WERI-Rb-1 (cell line): ENCODE results near the gene OSBP2.

Experiments used
- DNase-seq: peaks from one replicate; pipeline ENCODE4 v3.0.0-alpha.2; 2020
- H3K27ac ChIP-seq: fragments of 250-450 bp; sonication (Bioruptor Pico); 2 replicates; pipeline ENCODE4 v1.5.1; 2020; ENCODE audit warnings: mild to moderate bottlenecking, moderate library complexity
- H3K27me3 ChIP-seq: fragments of 250-450 bp; sonication (Bioruptor Pico); 2 replicates; pipeline ENCODE4 v1.5.1; 2021; ENCODE audit warnings: mild to moderate bottlenecking, low read depth, moderate library complexity; ENCODE audit not compliant: insufficient read depth, severe bottlenecking
- H3K36me3 ChIP-seq: fragments of 250-450 bp; sonication (Bioruptor Pico); 2 replicates; pipeline ENCODE4 v1.5.1; 2020; ENCODE audit warnings: mild to moderate bottlenecking, moderate library complexity
- H3K4me3 ChIP-seq: 2 replicates; pipeline ENCODE4 v1.5.1; 2011; ENCODE audit warnings: low read depth, mild to moderate bottlenecking, control low read depth, low read length
- H3K9me3 ChIP-seq: fragments of 250-450 bp; sonication (Bioruptor Pico); 2 replicates; pipeline ENCODE4 v1.5.1; 2021; ENCODE audit warnings: mild to moderate bottlenecking, moderate library complexity; ENCODE audit not compliant: severe bottlenecking
- TF ChIP-seq, protein P1 (sequence below): IDR thresholded peaks from 2 replicates; pipeline ENCODE4 v1.5.1; 2011; ENCODE audit warnings: low read depth, mild to moderate bottlenecking, control low read depth, inconsistent platforms, low read length

The OSBP2 gene

DNA sequence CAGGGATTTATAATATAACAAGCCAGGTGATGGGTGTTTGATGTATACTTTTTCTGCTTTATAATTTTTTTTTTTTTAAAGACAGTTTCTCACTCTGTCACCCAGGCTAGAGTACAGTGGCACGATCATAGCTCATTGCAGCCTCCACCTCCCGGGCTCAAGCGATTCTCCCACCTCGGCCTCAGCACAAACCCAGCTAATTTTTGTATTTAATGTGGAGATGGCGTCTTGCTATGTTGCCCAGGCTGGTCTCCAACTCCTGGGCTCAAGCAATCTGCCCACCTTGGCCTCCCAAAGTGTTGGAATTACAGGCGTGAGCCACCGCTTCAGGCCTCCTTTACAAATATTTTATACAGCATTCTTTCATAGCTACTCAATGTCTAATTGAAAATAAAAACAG lies 225.3 kb downstream of the OSBP2 start:
- Histone ChIP-seq H3K4me3 (no peak overlapping the region), H3K27ac (no peak overlapping the region), H3K9me3 (peaks cover 10% of the 10 kb centered on the region), H3K27me3 (no peaks in the 10 kb centered on the region), H3K36me3 (peaks cover 13% of the 10 kb centered on the region)
- no peak for DNase-seq
- TF ChIP-seq, protein P1, sequence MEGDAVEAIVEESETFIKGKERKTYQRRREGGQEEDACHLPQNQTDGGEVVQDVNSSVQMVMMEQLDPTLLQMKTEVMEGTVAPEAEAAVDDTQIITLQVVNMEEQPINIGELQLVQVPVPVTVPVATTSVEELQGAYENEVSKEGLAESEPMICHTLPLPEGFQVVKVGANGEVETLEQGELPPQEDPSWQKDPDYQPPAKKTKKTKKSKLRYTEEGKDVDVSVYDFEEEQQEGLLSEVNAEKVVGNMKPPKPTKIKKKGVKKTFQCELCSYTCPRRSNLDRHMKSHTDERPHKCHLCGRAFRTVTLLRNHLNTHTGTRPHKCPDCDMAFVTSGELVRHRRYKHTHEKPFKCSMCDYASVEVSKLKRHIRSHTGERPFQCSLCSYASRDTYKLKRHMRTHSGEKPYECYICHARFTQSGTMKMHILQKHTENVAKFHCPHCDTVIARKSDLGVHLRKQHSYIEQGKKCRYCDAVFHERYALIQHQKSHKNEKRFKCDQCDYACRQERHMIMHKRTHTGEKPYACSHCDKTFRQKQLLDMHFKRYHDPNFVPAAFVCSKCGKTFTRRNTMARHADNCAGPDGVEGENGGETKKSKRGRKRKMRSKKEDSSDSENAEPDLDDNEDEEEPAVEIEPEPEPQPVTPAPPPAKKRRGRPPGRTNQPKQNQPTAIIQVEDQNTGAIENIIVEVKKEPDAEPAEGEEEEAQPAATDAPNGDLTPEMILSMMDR, result no peak

DNA sequence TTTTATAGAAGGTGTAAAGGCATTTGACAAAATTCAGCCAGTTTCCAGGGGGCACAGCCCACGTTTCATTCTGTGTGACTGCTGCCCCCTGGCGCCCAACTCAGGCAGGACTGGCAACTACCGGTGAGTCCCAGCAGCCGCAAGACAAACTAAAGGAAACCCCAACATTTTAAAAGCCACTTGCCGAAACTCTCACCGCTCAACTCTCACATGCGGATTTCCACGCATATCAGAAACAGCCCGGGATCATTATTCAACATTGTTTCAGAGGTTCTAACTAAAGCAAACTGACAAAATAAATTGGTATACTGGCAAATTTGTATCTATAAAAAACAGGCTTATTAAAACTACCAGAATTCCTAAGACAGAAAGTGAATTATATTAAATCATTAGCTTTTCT lies 225.7 kb downstream of the OSBP2 start:
- no peak overlapping the region for H3K4me3 ChIP-seq
- H3K36me3 ChIP-seq, result peaks cover 14% of the 10 kb centered on the region
- DNase-seq, result peak; percentile 80
- TF ChIP-seq, protein P1, result peak; percentile 78
- no peak overlapping the region for H3K27ac ChIP-seq
- H3K9me3 ChIP-seq, result peaks cover 7% of the 10 kb centered on the region
- H3K27me3 ChIP-seq, result no peaks in the 10 kb centered on the region

DNA sequence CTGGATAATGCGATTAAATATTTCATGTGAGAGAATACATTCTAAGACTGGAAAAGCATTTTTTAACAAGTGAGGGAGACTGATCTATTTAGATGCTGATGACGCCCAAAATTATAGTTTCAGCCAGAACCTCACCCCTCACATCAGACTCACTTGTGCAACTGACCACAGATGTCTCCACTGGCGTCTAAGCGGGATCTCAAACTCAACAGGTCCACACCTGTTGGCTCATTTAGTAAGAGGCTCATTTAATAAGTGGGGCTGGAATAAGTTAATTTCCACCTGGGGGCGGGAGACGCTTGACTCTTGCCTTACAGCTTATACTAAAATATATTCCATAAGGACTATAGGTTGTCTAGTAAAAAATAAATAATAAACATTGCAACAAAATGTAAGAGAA lies 226.4 kb downstream of the OSBP2 start:
- H3K27ac ChIP-seq, result peak overlapping the region; percentile 80
- peaks cover under 1% of the 10 kb centered on the region for H3K9me3 ChIP-seq
- TF ChIP-seq, protein P1, result no peak
- H3K36me3 ChIP-seq, result peaks cover 21% of the 10 kb centered on the region
- peak overlapping the region; percentile 54 for H3K4me3 ChIP-seq
- no peaks in the 10 kb centered on the region for H3K27me3 ChIP-seq
- DNase-seq, result peak; percentile 35

DNA sequence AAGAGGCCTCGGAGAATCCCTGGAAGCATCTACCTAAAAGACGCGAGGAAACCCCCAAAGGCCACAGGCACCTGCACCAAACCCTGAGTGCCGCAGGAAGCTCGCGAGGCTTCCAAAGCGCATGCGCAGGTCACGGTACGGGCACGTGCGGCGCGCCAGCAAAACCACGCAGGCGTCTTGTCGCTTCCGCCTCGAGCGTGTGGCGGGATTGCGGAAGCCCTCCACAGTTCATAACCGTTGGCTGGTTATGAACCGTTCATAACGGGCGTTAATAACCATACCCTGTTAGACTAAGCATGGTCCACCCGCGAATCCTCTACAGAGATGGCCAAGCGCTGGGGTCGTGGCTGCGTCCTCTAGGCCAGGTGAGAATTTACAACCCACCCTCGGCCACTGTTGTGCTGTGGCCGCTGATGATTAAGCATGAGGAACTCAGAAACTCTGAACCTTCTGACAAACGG lies 227.5 kb downstream of the OSBP2 start:
- Histone ChIP-seq H3K27me3 (no peaks in the 10 kb centered on the region), H3K9me3 (no peaks in the 10 kb centered on the region), H3K4me3 (peak overlapping the region; percentile 54), H3K36me3 (peaks cover 30% of the 10 kb centered on the region), H3K27ac (peak overlapping the region; percentile 80)
- TF ChIP-seq, protein P1, result no peak
- peak; percentile 74 for DNase-seq

DNA sequence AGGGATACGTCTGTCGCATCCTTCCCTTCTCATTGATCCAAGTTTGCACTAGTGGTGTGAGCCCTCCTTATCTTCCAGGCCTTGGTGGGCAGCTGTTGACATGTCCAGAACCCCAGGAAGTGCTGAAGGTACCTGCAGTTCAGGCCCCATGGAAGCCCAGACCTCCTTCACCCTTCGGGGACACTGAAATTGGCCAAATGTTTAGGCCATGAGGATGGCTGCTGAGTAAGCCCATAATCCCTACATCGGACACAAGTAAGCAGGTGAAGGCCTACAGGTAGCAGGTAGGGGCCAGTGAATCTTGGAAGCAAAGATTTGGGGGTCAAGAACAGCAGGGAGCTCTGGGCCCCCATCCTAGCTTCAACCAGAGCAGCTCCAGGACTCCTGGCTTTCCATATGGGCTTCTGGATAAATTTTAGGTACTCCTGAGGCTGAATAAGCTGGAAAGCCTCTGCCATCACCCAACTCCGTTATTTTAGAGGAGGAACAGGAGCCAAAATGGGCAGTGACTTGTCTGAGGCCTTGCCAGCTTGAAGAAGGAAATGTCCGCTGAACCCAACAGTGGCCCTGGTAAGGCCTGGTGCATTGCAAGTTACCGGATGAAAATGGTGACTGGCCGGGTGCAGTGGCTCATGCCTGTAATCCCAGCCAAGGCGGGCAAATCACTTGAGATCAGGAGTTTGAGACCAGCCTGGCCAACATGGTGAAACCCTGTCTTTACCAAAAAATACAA lies 228.7 kb downstream of the OSBP2 start:
- Histone ChIP-seq H3K9me3 (no peaks in the 10 kb centered on the region), H3K27ac (no peak overlapping the region), H3K27me3 (no peaks in the 10 kb centered on the region), H3K4me3 (no peak overlapping the region), H3K36me3 (peaks cover 42% of the 10 kb centered on the region)
- TF ChIP-seq, protein P1, result no peak
- DNase-seq, result no peak

DNA sequence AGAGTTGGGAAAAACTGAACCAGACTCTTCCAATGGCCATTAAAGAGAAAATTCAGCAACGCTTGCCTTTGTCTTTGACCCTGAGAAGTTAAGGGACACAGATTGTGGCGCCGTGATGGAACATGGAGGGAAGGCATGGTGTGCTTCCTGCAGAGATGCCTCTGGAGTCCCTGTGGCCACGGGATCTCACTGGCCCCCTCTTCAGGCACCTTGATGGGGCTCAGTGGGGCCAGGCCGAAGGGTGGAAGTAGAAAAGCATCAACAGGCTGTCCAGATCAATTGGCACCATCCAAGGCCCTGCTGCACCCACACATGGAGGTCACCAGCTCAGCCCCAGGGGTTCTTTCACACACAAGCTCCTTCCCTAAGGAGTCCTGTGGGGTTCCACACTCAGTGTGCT lies 231.0 kb downstream of the OSBP2 start:
- no peak for DNase-seq
- Histone ChIP-seq H3K4me3 (no peak overlapping the region), H3K36me3 (peaks cover 63% of the 10 kb centered on the region), H3K27ac (no peak overlapping the region), H3K27me3 (no peaks in the 10 kb centered on the region), H3K9me3 (no peaks in the 10 kb centered on the region)
- TF ChIP-seq, protein P1, result no peak
